Endothelial cell of umbilical vein (primary cell): ENCODE measurements around the gene MBNL2. TPM values are rescaled to one million over a fixed set of nuclear protein-coding genes. Genes with fewer than 3 reads are reported as not detected.

ENCODE experiments used
- BruUV-seq: library from RNA; stranded (reverse); fragments of 400-500 nt; replicated peaks from 2 replicates; lab custom pipeline; 2021; lab: Mats Ljungman, UMichigan
- CTCF ChIA-PET: fragments of 300-600, 350-600 bp; sonication (Branson Sonifier 250); formaldehyde crosslinking; loops from one replicate; lab custom pipeline; 2021; ENCODE audit warnings: antibody characterized with exemption, inconsistent platforms; lab: Charles Lee
- POLR2A ChIA-PET: fragments of 300-600, 350-600 bp; sonication (Branson Sonifier 250); formaldehyde crosslinking; loops from one replicate; lab custom pipeline; 2021; ENCODE audit warnings: antibody characterized with exemption, inconsistent platforms; lab: Charles Lee
- DNase-seq: peaks from one replicate; pipeline ENCODE4 v3.0.0-alpha.2; 2011; ENCODE audit warnings: low read depth, low spot score
- FAIRE-seq: peaks from 2 replicates; lab custom pipeline; 2011; peaks lifted over from hg19 to GRCh38; lab: Jason Lieb, UNC
- H2AFZ ChIP-seq: 2 replicates; pipeline ENCODE4 v1.6.0; 2012; ENCODE audit warnings: low read depth, low read length, control low read depth, inconsistent platforms
- H3K27ac ChIP-seq: 2 replicates; pipeline ENCODE4 v1.5.1; 2011; ENCODE audit warnings: low read depth, mild to moderate bottlenecking, control low read depth, low read length, moderate library complexity; ENCODE audit not compliant: insufficient read depth
- H3K27me3 ChIP-seq, 2 experiments: 2 replicates each; pipeline versions ENCODE4 v1.6.0 to v1.6.1; 2011; ENCODE audit warnings: low read length in 2 of 2, mixed read lengths in 1 of 2; ENCODE audit not compliant: control insufficient read depth in 2 of 2, insufficient read depth in 2 of 2
- H3K36me3 ChIP-seq, 2 experiments: 2 replicates in 1 of 2; 3 replicates in 1 of 2; pipeline ENCODE4 v1.5.1; 2011; ENCODE audit warnings: low read length in 2 of 2, mild to moderate bottlenecking in 1 of 2, moderate library complexity in 1 of 2; ENCODE audit not compliant: control insufficient read depth in 2 of 2, insufficient read depth in 2 of 2; ENCODE audit errors: extremely low read depth in 1 of 2
- H3K4me1 ChIP-seq: 3 replicates; pipeline ENCODE4 v1.5.1; 2011; ENCODE audit warnings: mild to moderate bottlenecking, low read length; ENCODE audit not compliant: control insufficient read depth, insufficient read depth; ENCODE audit errors: extremely low read depth
- H3K4me2 ChIP-seq: 2 replicates; pipeline ENCODE4 v1.6.1; 2011; ENCODE audit warnings: low read length, control low read depth, mixed read lengths; ENCODE audit not compliant: insufficient read depth
- H3K4me3 ChIP-seq, 3 experiments: fragments of 200-600 bp in 1 of 3; sonication (generic), shearing (Covaris generic) in 1 of 3; replicated peaks in 1 of 3; 2 replicates each; pipeline ENCODE4 v1.5.1; 2011 to 2016; ENCODE audit warnings: control low read depth in 3 of 3, low read length in 3 of 3, mild to moderate bottlenecking in 2 of 3, inconsistent platforms in 1 of 3, low read depth in 1 of 3, moderate library complexity in 1 of 3; ENCODE audit not compliant: insufficient read depth in 1 of 3
- H3K79me2 ChIP-seq: 2 replicates; pipeline ENCODE4 v1.6.0; 2012; ENCODE audit warnings: low read length, inconsistent platforms; ENCODE audit not compliant: control insufficient read depth, insufficient read depth
- H3K9ac ChIP-seq: replicated peaks from 2 replicates; pipeline ENCODE3; 2011; ENCODE audit warnings: low read length, control low read depth; ENCODE audit not compliant: insufficient read depth; ENCODE audit errors: extremely low read depth
- H3K9me1 ChIP-seq: replicated peaks from 3 replicates; pipeline ENCODE4 v1.6.0; 2011; ENCODE audit warnings: mild to moderate bottlenecking, low read length; ENCODE audit not compliant: control insufficient read depth, insufficient read depth; ENCODE audit errors: extremely low read depth
- H3K9me3 ChIP-seq: replicated peaks from 2 replicates; pipeline ENCODE4 v1.5.1; 2012; ENCODE audit warnings: low read length, inconsistent platforms; ENCODE audit not compliant: control insufficient read depth, insufficient read depth
- H4K20me1 ChIP-seq: replicated peaks from 2 replicates; pipeline ENCODE3; 2011; ENCODE audit warnings: mild to moderate bottlenecking, low read length; ENCODE audit not compliant: control insufficient read depth, insufficient read depth; ENCODE audit errors: extremely low read depth
- CTCF ChIP-seq, 2 donors: IDR thresholded peaks; 1 replicate in 1 of 2; 2 replicates in 1 of 2; pipeline ENCODE4 v1.5.1; 2011; ENCODE audit warnings: low read length in 2 of 2, mild to moderate bottlenecking in 2 of 2, moderate library complexity in 2 of 2, control low read depth in 1 of 2, inconsistent platforms in 1 of 2, low read depth in 1 of 2; ENCODE audit not compliant: insufficient read depth in 1 of 2; ENCODE audit errors: extremely low read depth in 1 of 2
- EZH2 ChIP-seq: IDR thresholded peaks from 2 replicates; pipeline ENCODE4 v1.6.1; 2012; ENCODE audit warnings: borderline replicate concordance, low read depth, mild to moderate bottlenecking, moderate library complexity, low read length, inconsistent platforms; ENCODE audit not compliant: severe bottlenecking
- FOS ChIP-seq: IDR thresholded peaks from 2 replicates; pipeline ENCODE4 v1.6.1; 2011; ENCODE audit warnings: mild to moderate bottlenecking, low read length, moderate library complexity, borderline replicate concordance; ENCODE audit not compliant: insufficient read depth
- GATA2 ChIP-seq: IDR thresholded peaks from 2 replicates; pipeline ENCODE4 v1.7.0; 2011; ENCODE audit warnings: low read depth, mild to moderate bottlenecking, moderate library complexity, mixed read lengths, low read length; ENCODE audit not compliant: insufficient read length, insufficient read depth
- JUN ChIP-seq: IDR thresholded peaks from 2 replicates; pipeline ENCODE4 v1.6.1; 2011; ENCODE audit warnings: borderline replicate concordance, low read depth; ENCODE audit not compliant: insufficient read length, insufficient read depth
- MAX ChIP-seq: IDR thresholded peaks from 2 replicates; pipeline ENCODE4 v1.6.1; 2011; ENCODE audit not compliant: insufficient read depth, insufficient read length
- MYC ChIP-seq: IDR thresholded peaks from one replicate; pipeline ENCODE4 v1.6.1; 2011; ENCODE audit warnings: mild to moderate bottlenecking, low read depth, low read length
- POLR2A ChIP-seq: IDR thresholded peaks from 2 replicates; pipeline ENCODE4 v1.6.1; 2012; ENCODE audit warnings: low read depth, mild to moderate bottlenecking, control low read depth, low read length
- POLR2AphosphoS5 ChIP-seq: IDR thresholded peaks from 2 replicates; pipeline ENCODE4 v1.6.1; 2012; ENCODE audit warnings: low read depth, mild to moderate bottlenecking, control low read depth, low read length, moderate library complexity; ENCODE audit not compliant: insufficient read depth
- dilution Hi-C: fragments of 300-500 bp; cut with MboI; formaldehyde crosslinking; loops from one replicate; pipeline ENCODE4 v1.15.0; 2019; ENCODE audit warnings: low sequenced_read_pairs; ENCODE audit not compliant: extremely low pct_ligation_motif_present
- intact Hi-C: fragments of 100-400 bp; cut with micrococcal nuclease; formaldehyde crosslinking; loops from one replicate; pipeline ENCODE4 v1.10.0; 2022
- polyA plus RNA-seq, 4 experiments: library from polyadenylated mRNA; depleted of rRNA in 3 of 4; stranded (reverse) in 3 of 4; unstranded in 1 of 4; fragments of >200 nt; gene quantifications; 2 replicates each; pipeline versions ENCODE4 v1.2.1 to v1.2.3, GENCODE V29; 2011 to 2012; ENCODE audit warnings: missing spikeins in 1 of 4
- total RNA-seq: library from RNA; stranded (reverse); gene quantifications from 2 replicates; pipeline ENCODE4 v1.2.3, GENCODE V29; 2021

The MBNL2 gene
- total and polyA plus RNA-seq, 2 donors (not counting 3 experiments of a cell fraction or from before 2014, with no cell fraction given), result 32.9 to 76.5 TPM

GRCh38 chr13:97426695-97427094 is 204.6 kb downstream of the MBNL2 start:
- BruUV-seq, result no TSS peak
- Histone ChIP-seq H3K4me3 (no peak overlapping the region), H3K27me3 (peaks cover 0 to 3% of the 10 kb centered on the region in 2 experiments), H3K4me2 (no peak overlapping the region), H3K9ac (no peak overlapping the region), H3K9me3 (no peaks in the 10 kb centered on the region), H3K79me2 (no peaks in the 10 kb centered on the region), H3K9me1 (no peaks in the 10 kb centered on the region), H3K4me1 (no peaks in the 10 kb centered on the region), H2AFZ (no peak overlapping the region), H3K27ac (no peak overlapping the region), H3K36me3 (no peaks in the 10 kb centered on the region), H4K20me1 (no peaks in the 10 kb centered on the region)
- no peak for FAIRE-seq
- no peak for TF ChIP-seq EZH2
- no peak for TF ChIP-seq POLR2AphosphoS5
- TF ChIP-seq MAX, result no peak
- TF ChIP-seq FOS, result no peak
- no peak for TF ChIP-seq MYC
- no peak for TF ChIP-seq GATA2
- no peak for TF ChIP-seq POLR2A
- TF ChIP-seq JUN, result no peak
- no peak for TF ChIP-seq CTCF (IDR thresholded peaks at IDR 0.05; ENCODE audit: extremely low read depth in 1 of 2, insufficient read depth in 1 of 2, low read depth in 1 of 2, low read length in 2 of 2)
- no peak for DNase-seq
- dilution Hi-C loops, result no loop called here
- POLR2A ChIA-PET, result no interaction called here
- intact Hi-C loops, result no loop called here
- CTCF ChIA-PET, result no interaction called here
